Kidney (tissue), 14 donors: ENCODE measurements around the gene PGLYRP2. TPM values are rescaled to one million over a fixed set of nuclear protein-coding genes. Genes with fewer than 3 reads are reported as not detected.

Source experiments
- DNase-seq, 5 donors: peaks; one replicate each; pipeline ENCODE4 v3.0.0-alpha.2; 2013 to 2020
- FAIRE-seq: peaks from 2 replicates; lab custom pipeline; 2012; peaks lifted over from hg19 to GRCh38; lab: Jason Lieb, UNC
- H3K27ac ChIP-seq, 2 donors: one replicate each; pipeline ENCODE4 v1.7.0; 2013; ENCODE audit warnings: low read depth in 2 of 2, low read length in 2 of 2, inconsistent platforms in 1 of 2
- H3K27me3 ChIP-seq: one replicate; pipeline ENCODE4 v1.7.1; 2013; ENCODE audit warnings: low read length, inconsistent platforms; ENCODE audit not compliant: control insufficient read depth, insufficient read depth
- H3K36me3 ChIP-seq, 3 donors: one replicate each; pipeline versions ENCODE4 v1.7.0 to v1.7.1; 2013; ENCODE audit warnings: low read length in 3 of 3, control low read depth in 1 of 3, inconsistent platforms in 1 of 3; ENCODE audit not compliant: insufficient read depth in 3 of 3, control insufficient read depth in 2 of 3
- H3K4me1 ChIP-seq, 3 donors: one replicate each; pipeline versions ENCODE4 v1.7.0 to v1.7.1; 2013; ENCODE audit warnings: low read length in 3 of 3, inconsistent platforms in 1 of 3, low read depth in 1 of 3; ENCODE audit not compliant: control insufficient read depth in 2 of 3, insufficient read depth in 2 of 3
- H3K4me3 ChIP-seq, 3 donors: one replicate each; pipeline versions ENCODE4 v1.7.0 to v1.8.1; 2013; ENCODE audit warnings: low read length in 3 of 3, control low read depth in 1 of 3, inconsistent platforms in 1 of 3
- H3K9ac ChIP-seq, 3 donors: one replicate each; pipeline versions ENCODE4 v1.7.0 to v1.7.1; 2013; ENCODE audit warnings: low read length in 3 of 3, control low read depth in 1 of 3, inconsistent platforms in 1 of 3
- H3K9me3 ChIP-seq, 3 donors: one replicate each; pipeline versions ENCODE4 v1.7.0 to v1.7.1; 2013; ENCODE audit warnings: low read length in 3 of 3, control low read depth in 1 of 3, inconsistent platforms in 1 of 3; ENCODE audit not compliant: control insufficient read depth in 2 of 3, insufficient read depth in 1 of 3
- CTCF ChIP-seq: IDR thresholded peaks from 3 replicates; pipeline ENCODE4 v1.5.1; 2012; ENCODE audit warnings: mild to moderate bottlenecking, moderate library complexity, borderline replicate concordance; ENCODE audit not compliant: insufficient read depth; ENCODE audit errors: extremely low read depth
- intact Hi-C: fragments of 100-400 bp; cut with DNase I; formaldehyde crosslinking; loops from one replicate; pipeline ENCODE4 v1.11.1; 2022
- polyA plus RNA-seq: library from polyadenylated mRNA; stranded (reverse); fragments of 350-450 nt; fragmentation: Illumina TruSeq; extraction: RNeasy Lipid Tissue Mini Kit (QIAGEN cat#74804); gene quantifications from one replicate; pipeline ENCODE4 v1.2.3, GENCODE V29; 2014; ENCODE audit warnings: low read depth, low replicate concordance; ENCODE audit not compliant: insufficient read depth
- total RNA-seq: library from RNA; stranded (reverse); fragmentation: NEBNext Ultra II Directional; extraction: Animal tissue kit (Norgen Biotek cat#: 25700); gene quantifications from one replicate; pipeline ENCODE4 v1.2.1, GENCODE V29; 2021
- donor health status: control.
- donor health status: control.
- donor health status: control.
- donor health status: control.
- donor health status: control.
- donor health status: DM: yes; HTN: yes; CAD: no.
- donor health status: Normal renal cell carcinoma (clear cell type).

The PGLYRP2 gene
- total and polyA plus RNA-seq, 2 donors from 2014 or later = not detected

- no peak for TF ChIP-seq CTCF
- no peak for FAIRE-seq
- H3K4me1 ChIP-seq = peaks cover 0 to 11% (median 0%) of the 10 kb centered on the region in 3 donors
- H3K9me3 ChIP-seq = no peaks in the 10 kb centered on the region
- no peaks in the 10 kb centered on the region for H3K36me3 ChIP-seq
- intact Hi-C loops = no loop called here
- H3K4me3 ChIP-seq = peak overlapping the region; percentile 31 to 61 (median 48)
- no peak overlapping the region for H3K27ac ChIP-seq
- peak in 2 of 5 donors; percentile 62 to 76 for DNase-seq
- no peak overlapping the region for H3K9ac ChIP-seq
- no peaks in the 10 kb centered on the region for H3K27me3 ChIP-seq
These were observed 31.1 kb downstream of the PGLYRP2 start for GRCh38 chr19:15448044-15448777.

GRCh38 chr19:15447057-15447456, 32.2 kb downstream of the PGLYRP2 start:
- DNase-seq = peak in 1 of 5 donors; percentile 29
- Histone ChIP-seq H3K36me3 (no peaks in the 10 kb centered on the region), H3K4me1 (peaks cover 0 to 6% (median 0%) of the 10 kb centered on the region in 3 donors), H3K27ac (no peak overlapping the region), H3K27me3 (no peaks in the 10 kb centered on the region), H3K4me3 (no peak overlapping the region), H3K9ac (no peak overlapping the region), H3K9me3 (no peaks in the 10 kb centered on the region)
- no peak for FAIRE-seq
- intact Hi-C loops = no loop called here
- no peak for TF ChIP-seq CTCF

GRCh38 chr19:15445807-15446376, 33.4 kb downstream of the PGLYRP2 start:
- Histone ChIP-seq H3K9me3 (no peaks in the 10 kb centered on the region), H3K4me3 (no peak overlapping the region), H3K4me1 (peaks cover 0 to 6% (median 0%) of the 10 kb centered on the region in 3 donors), H3K36me3 (no peaks in the 10 kb centered on the region), H3K27me3 (no peaks in the 10 kb centered on the region), H3K27ac (no peak overlapping the region), H3K9ac (no peak overlapping the region)
- no peak for FAIRE-seq
- no peak for TF ChIP-seq CTCF
- intact Hi-C loops = no loop called here
- peak in 2 of 5 donors; percentile 13 to 43 for DNase-seq
